ENCODE measurements around the gene EEF1A2.

Gene EEF1A2

DNA sequence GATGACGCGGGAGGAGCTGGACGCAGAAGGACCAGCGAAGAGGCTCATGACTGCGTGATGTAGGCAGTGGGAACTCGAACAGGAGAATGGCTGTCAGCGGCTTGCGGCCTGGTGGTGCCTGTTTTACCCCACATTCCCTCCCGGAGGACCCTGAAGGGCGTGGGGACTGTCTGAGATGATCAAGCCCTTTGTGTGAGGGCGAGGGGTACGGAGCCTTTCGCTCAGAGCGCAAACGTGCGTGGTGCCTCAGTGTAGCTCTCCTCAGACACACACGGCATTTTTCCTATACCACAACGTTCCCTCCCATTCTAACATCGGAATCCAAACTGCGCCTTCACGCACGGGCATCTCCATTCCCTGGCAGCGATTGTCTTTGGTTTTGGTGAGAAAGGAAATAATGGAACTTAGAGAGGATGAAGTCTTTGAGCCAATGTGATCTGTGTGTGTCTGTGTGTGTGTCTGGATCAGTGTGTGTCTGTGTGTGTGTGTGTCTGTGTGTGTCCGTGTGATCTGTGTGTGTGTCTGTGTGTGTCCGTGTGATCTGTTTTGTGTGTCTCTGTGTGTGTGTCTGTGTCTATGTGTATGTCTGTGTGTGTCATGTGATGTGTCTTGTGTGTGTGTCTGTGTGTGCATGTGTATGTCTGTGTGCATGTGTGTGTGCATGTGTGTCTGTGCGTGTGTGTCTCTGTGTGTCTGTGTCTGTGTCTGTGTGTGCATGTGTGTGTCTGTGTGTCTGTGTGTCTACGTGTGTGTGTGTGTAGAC, 33.0 kb upstream of the EEF1A2 start:
- Histone ChIP-seq H3K4me3 (replicated peaks; ENCODE audit: low read depth, low read length) (no peak overlapping the region), H3K27me3 (replicated peaks; ENCODE audit: control insufficient read depth, insufficient read depth, low read length) (no peaks in the 10 kb centered on the region), H3K36me3 (ENCODE audit: control insufficient read depth, insufficient read depth, low read length) (no peaks in the 10 kb centered on the region)
- TF ChIP-seq, protein P1, sequence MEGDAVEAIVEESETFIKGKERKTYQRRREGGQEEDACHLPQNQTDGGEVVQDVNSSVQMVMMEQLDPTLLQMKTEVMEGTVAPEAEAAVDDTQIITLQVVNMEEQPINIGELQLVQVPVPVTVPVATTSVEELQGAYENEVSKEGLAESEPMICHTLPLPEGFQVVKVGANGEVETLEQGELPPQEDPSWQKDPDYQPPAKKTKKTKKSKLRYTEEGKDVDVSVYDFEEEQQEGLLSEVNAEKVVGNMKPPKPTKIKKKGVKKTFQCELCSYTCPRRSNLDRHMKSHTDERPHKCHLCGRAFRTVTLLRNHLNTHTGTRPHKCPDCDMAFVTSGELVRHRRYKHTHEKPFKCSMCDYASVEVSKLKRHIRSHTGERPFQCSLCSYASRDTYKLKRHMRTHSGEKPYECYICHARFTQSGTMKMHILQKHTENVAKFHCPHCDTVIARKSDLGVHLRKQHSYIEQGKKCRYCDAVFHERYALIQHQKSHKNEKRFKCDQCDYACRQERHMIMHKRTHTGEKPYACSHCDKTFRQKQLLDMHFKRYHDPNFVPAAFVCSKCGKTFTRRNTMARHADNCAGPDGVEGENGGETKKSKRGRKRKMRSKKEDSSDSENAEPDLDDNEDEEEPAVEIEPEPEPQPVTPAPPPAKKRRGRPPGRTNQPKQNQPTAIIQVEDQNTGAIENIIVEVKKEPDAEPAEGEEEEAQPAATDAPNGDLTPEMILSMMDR (IDR thresholded peaks at IDR 0.05; ENCODE audit: insufficient read depth, low read length, poor library complexity, severe bottlenecking) = no peak
- peak; percentile 12 for DNase-seq (ENCODE audit: extremely low read depth, insufficient read length)

DNA sequence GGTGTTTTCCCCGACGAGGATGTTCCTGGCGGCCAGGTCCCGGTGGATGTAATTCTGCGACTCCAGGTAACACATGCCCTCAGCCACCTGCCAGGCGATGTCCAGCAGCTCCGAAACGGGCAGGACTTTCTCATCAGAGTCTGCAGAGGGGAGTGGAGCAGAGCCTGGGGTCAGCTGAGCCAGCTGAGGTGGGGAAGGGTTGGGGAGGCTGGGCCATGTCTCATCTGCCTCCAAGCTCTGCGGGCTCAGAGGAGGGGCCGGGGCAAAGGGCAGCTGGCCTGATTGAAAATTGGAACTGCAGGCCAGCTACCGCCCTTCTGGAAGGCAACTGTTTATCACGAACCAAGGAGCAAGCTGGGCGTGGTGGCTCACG, 31.9 kb upstream of the EEF1A2 start:
- DNase-seq (ENCODE audit: extremely low read depth, insufficient read length) = no peak
- no peaks in the 10 kb centered on the region for H3K27me3 ChIP-seq (replicated peaks; ENCODE audit: control insufficient read depth, insufficient read depth, low read length)
- no peaks in the 10 kb centered on the region for H3K36me3 ChIP-seq (ENCODE audit: control insufficient read depth, insufficient read depth, low read length)
- no peak overlapping the region for H3K4me3 ChIP-seq (replicated peaks; ENCODE audit: low read depth, low read length)
- TF ChIP-seq, protein P1 (IDR thresholded peaks at IDR 0.05; ENCODE audit: insufficient read depth, low read length, poor library complexity, severe bottlenecking) = no peak

DNA sequence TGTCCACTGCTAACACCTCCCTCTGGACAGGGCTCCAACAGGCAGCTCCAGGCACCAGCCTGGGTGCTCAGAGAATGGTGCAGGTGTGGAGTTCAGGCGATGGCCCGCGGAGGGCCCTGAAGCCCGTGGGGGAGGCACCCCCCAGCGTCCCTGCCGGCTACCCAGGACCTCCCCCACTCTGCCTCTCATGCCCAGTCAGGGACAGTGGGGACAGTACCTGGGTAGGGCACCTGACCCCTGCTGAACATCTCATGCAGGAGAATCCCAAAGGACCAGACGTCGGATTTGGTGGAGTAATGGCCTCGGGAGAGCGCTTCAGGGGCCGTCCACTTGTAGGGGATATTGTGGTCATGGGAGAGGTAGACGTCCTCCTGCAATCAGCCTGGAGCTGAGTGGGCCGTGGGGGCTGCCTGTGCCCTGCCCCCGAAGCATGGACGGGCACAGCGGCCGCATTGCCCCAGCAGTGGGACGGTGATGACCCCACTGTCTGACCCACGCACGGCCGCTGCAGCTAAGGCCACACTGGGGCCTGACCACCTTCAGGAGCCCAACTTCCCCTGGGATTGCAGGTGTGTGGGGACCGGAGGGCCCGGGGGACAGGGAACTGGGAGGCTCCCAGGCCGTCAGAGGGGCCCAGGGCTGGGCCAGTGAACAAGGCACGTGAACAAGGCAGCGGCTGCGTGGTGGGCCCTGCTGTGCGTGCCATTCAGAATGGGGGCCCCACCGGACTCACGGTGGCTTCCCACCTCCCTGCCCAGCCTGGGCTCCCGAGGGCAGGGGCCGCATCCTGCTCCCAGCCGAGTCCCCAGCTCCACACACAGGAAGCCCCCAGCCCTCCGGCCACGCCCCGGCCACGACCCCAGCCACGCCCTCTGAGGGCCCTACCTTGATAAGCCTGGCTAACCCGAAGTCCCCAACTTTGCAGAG, 31.2 kb upstream of the EEF1A2 start:
- H3K36me3 ChIP-seq (ENCODE audit: control insufficient read depth, insufficient read depth, low read length) = no peaks in the 10 kb centered on the region
- peak; percentile 10 for DNase-seq (ENCODE audit: extremely low read depth, insufficient read length)
- no peak overlapping the region for H3K4me3 ChIP-seq (replicated peaks; ENCODE audit: low read depth, low read length)
- TF ChIP-seq, protein P1 (IDR thresholded peaks at IDR 0.05; ENCODE audit: insufficient read depth, low read length, poor library complexity, severe bottlenecking) = no peak
- no peaks in the 10 kb centered on the region for H3K27me3 ChIP-seq (replicated peaks; ENCODE audit: control insufficient read depth, insufficient read depth, low read length)

DNA sequence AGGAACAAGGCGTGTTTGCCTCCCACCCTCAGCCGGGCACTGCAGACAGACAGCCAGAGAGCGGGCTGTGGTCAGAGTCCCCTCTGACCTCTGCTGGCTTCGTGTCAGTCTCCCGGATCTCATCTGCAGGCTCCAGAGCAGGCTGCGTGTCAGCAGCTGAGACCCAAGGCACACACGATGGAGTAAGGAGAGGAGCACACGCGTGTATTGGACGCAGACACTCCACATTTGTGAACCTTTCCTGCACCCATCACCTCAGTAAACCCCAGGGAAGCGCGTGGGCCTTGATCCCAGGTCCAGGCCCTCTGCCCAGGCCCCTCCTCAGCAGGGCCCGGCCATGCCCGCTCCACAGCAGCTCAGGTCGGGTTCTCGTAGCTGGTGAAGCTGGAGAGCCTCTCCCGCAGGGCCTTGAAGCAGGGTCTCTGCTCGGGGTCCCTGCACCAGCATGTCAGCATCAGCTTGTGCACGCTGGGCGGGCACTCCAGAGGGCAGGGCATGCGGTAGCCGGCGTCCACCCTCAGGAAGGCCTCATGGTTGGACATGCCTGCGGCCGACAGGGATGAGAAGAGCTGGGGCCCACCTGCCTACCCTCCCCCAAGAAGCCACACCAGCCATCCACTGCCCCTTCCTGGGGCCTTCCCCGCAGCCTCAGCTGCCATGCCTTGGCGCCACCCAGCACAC, 30.4 kb upstream of the EEF1A2 start:
- Histone ChIP-seq H3K36me3 (ENCODE audit: control insufficient read depth, insufficient read depth, low read length) (no peaks in the 10 kb centered on the region), H3K4me3 (replicated peaks; ENCODE audit: low read depth, low read length) (no peak overlapping the region), H3K27me3 (replicated peaks; ENCODE audit: control insufficient read depth, insufficient read depth, low read length) (no peaks in the 10 kb centered on the region)
- DNase-seq (ENCODE audit: extremely low read depth, insufficient read length) = peak; percentile 30
- TF ChIP-seq, protein P1 (IDR thresholded peaks at IDR 0.05; ENCODE audit: insufficient read depth, low read length, poor library complexity, severe bottlenecking) = no peak

DNA sequence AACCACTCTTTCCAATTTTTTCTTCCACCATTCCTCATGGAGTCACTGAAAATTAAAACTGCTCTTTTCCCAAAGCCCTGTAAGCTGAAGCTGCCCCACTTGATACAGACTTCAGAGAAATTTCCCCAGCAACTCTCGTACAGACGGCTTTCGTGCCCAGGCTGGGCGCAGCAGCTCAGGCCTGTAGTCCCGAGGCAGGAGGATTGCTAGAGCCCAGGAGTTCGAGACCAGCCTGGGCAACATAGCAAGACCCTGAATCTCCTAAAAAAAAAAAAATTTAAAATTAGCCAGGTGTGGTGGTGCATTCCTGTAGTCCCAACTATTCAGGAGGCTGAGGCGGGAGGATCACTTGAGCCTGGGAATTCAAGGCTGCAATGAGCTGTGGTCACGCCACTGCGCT, 28.3 kb upstream of the EEF1A2 start:
- no peak for DNase-seq (ENCODE audit: extremely low read depth, insufficient read length)

More for the DNA sequence above, 28.3 kb upstream of the EEF1A2 start:
- H3K27me3 ChIP-seq (replicated peaks; ENCODE audit: control insufficient read depth, insufficient read depth, low read length) = no peaks in the 10 kb centered on the region
- peaks cover 11% of the 10 kb centered on the region for H3K36me3 ChIP-seq (ENCODE audit: control insufficient read depth, insufficient read depth, low read length)
- TF ChIP-seq, protein P1 (IDR thresholded peaks at IDR 0.05; ENCODE audit: insufficient read depth, low read length, poor library complexity, severe bottlenecking) = no peak
- H3K4me3 ChIP-seq (replicated peaks; ENCODE audit: low read depth, low read length) = no peak overlapping the region
